Articular chondrocyte of knee joint (primary cell): ENCODE results near the gene KRTAP10-7. TPM values are rescaled to one million over a fixed set of nuclear protein-coding genes. Genes with fewer than 3 reads are reported as not detected.

Source experiments
- total RNA-seq: library from RNA; depleted of rRNA; stranded (reverse); fragments of >200 nt; gene quantifications from 2 replicates; pipeline ENCODE4 v1.2.3, GENCODE V29; 2012

KRTAP10-7 gene, protein sequence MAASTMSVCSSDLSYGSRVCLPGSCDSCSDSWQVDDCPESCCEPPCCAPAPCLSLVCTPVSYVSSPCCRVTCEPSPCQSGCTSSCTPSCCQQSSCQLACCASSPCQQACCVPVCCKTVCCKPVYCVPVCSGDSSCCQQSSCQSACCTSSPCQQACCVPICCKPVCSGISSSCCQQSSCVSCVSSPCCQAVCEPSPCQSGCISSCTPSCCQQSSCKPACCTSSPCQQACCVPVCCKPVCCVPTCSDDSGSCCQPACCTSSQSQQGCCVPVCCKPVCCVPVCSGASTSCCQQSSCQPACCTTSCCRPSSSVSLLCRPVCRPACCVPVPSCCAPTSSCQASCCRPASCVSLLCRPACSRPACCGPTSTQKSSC
- not detected in 2 replicates for total RNA-seq

GRCh38 chr21:44600118-44600978, at the start of gene KRTAP10-7:
Gene KRTAP10-7 (plus strand): TSS chr21:44600597. CDS start chr21:44600622, 25 bp downstream.

GRCh38 chr21:44551340-44551961, 48.9 kb upstream of the KRTAP10-7 start, which contains the start of gene KRTAP10-2:
Gene KRTAP10-2 (minus strand): TSS chr21:44551505. CDS start chr21:44551458, 47 bp downstream.

GRCh38 chr21:44558695-44559094, 41.7 kb upstream of the KRTAP10-7 start, which contains the start of gene KRTAP10-3:
Gene KRTAP10-3 (minus strand): TSS chr21:44558795. CDS start chr21:44558715, 80 bp downstream.

DNA sequence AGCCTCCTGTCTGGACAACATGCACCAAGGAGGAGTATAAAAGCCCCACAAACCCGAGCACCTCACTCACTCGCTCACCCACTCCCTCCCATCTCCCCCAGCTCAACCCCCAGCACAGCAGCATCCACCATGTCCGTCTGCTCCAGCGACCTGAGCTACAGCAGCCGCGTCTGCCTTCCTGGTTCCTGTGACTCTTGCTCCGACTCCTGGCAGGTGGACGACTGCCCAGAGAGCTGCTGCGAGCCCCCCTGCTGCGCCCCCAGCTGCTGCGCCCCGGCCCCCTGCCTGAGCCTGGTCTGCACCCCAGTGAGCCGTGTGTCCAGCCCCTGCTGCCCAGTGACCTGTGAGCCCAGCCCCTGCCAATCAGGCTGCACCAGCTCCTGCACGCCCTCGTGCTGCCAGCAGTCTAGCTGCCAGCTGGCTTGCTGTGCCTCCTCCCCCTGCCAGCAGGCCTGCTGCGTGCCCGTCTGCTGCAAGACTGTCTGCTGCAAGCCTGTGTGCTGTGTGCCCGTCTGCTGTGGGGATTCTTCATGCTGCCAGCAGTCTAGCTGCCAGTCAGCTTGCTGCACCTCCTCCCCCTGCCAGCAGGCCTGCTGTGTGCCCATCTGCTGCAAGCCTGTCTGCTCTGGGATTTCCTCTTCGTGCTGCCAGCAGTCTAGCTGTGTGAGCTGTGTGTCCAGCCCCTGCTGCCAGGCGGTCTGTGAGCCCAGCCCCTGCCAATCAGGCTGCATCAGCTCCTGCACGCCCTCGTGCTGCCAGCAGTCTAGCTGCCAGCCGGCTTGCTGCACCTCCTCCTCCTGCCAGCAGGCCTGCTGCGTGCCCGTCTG, 26.6 kb upstream of the KRTAP10-7 start, which contains the start of gene KRTAP10-4:
Gene KRTAP10-4 (plus strand): TSS at position 100 of the 827 bp plus-strand sequence. CDS start 30 bp downstream, at position 130.

GRCh38 chr21:44580231-44580821, 20.1 kb upstream of the KRTAP10-7 start, which contains the start of gene KRTAP10-5:
Gene KRTAP10-5 (minus strand): TSS chr21:44580604. CDS start chr21:44580578, 26 bp downstream.

DNA sequence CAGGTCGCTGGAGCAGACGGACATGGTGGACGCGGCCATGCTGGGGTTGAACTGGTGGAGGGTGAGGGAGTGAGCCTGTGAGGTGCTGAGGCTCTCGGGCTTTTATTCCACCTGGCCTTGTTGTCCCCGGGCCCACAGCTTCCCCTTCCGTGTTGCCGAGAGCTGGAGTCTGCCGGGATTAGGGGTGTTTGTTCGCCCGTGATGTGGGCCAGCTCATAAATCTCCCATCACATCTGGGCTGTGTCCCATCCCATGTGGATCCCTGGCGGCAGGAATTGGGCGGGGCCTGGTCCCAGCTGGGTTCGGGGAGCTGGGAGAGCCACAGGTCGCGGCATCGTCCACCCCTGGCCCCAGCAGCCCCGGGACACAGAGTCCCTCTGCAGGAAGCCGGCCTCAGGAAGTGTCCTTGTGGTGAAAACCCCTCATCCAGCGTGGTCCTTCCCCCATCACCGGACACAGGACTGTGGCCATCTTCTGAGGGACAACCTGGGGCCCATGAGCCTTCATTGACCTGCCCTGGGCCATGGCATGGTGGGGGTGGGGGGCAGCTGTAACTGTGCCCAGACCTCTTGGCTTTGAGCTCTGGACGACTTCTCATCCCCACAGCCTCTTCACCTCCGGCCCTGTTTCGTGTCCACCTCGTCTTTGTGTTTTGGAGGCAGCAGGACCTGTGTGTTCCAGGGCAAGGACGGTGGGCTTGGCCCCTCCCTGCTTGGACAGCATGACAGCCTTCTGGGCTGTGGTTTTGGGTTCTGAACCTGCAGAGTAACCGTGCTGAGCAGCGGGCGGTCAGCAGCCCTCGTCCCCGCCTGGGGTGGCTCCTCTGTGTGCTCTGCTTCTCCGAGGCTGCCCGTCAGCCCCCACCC, 7.7 kb upstream of the KRTAP10-7 start, which contains the start of gene KRTAP10-6:
Gene KRTAP10-6 (minus strand): TSS at position 60 of the 866 bp plus-strand sequence. CDS start 21 bp downstream, at position 39.

DNA sequence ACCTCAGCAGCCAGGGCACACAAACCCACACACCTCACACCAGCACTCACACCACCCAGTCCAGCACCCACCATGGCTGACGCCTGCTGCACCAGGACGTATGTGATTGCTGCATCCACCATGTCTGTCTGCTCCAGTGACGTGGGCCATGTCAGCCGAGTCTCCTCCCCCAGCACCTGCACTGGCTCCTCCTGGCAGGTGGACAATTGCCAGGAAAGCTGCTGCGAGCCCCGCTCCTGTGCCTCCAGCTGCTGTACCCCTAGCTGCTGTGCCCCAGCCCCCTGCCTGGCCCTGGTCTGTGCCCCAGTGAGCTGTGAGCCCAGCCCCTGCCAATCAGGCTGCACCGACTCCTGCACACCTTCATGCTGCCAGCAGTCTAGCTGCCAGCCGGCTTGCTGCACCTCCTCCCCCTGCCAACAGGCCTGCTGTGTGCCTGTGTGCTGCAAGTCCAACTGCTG, 11.7 kb downstream of the KRTAP10-7 start, which contains the start of gene KRTAP10-8:
Gene KRTAP10-8 (plus strand): TSS at position 51 of the 458 bp plus-strand sequence. CDS start 22 bp downstream, at position 73.

GRCh38 chr21:44626673-44627143, 26.3 kb downstream of the KRTAP10-7 start, which contains the start of gene KRTAP10-9:
Gene KRTAP10-9 (plus strand): TSS chr21:44627093. CDS start chr21:44627172, 79 bp downstream.

DNA sequence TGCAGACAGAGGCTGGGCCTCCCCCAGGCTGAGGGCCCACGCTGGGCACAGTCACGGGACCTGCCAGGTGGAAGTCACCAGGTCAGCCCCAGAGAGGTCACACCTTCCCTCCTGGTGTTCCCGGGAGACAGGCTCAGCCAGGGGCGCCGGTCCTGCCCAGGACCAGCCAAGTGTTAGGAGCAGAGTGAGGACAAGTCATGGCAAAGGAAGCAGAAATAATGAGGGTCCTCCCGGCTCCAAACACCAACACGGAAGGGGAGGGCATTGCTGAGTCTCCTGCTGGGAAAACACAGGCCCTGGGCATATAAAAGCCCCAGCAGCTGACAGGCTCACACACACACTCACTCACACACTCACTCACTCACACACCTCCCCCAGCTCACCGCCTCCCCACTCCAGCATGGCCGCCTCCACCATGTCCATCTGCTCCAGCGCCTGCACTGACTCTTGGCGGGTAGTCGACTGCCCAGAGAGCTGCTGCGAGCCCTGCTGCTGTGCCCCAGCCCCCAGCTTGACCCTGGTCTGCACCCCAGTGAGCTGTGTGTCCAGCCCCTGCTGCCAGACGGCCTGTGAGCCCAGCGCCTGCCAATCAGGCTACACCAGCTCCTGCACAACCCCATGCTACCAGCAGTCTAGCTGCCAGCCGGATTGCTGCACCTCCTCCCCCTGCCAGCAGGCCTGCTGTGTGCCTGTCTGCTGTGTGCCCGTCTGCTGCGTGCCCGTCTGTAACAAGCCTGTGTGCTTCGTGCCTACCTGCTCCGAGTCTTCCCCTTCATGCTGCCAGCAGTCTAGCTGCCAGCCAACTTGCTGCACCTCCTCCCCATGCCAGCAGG, 36.8 kb downstream of the KRTAP10-7 start, which contains the start of gene KRTAP10-10:
Gene KRTAP10-10 (plus strand): TSS at position 339 of the 833 bp plus-strand sequence. CDS start 62 bp downstream, at position 401.

GRCh38 chr21:44646366-44647221, 46.2 kb downstream of the KRTAP10-7 start, which contains the start of gene KRTAP10-11:
Gene KRTAP10-11 (plus strand): TSS chr21:44646414. CDS start chr21:44646459, 45 bp downstream.

Other genes starting within 250 kb of the KRTAP10-7 start
- gene TRPM2, start 247.0 kb upstream of the KRTAP10-7 start, total RNA-seq, result under 0.01 TPM in 1 of 2 replicates, not detected in the other
- gene LRRC3, start 145.1 kb upstream of the KRTAP10-7 start, total RNA-seq, result 0.22 and 0.26 TPM in 2 replicates
- not detected in 2 replicates for gene KRTAP10-1, start 60.4 kb upstream of the KRTAP10-7 start, total RNA-seq
- not detected in 2 replicates for gene KRTAP10-2, start 49.1 kb upstream of the KRTAP10-7 start, total RNA-seq
- not detected in 2 replicates for gene KRTAP10-3, start 41.8 kb upstream of the KRTAP10-7 start, total RNA-seq
- gene KRTAP10-4, start 26.9 kb upstream of the KRTAP10-7 start, total RNA-seq, result not detected in 2 replicates
- gene KRTAP10-5, start 20.0 kb upstream of the KRTAP10-7 start, total RNA-seq, result not detected in 2 replicates
- not detected in 2 replicates for gene KRTAP10-6, start 8.1 kb upstream of the KRTAP10-7 start, total RNA-seq
- not detected in 2 replicates for gene KRTAP10-8, start 11.5 kb downstream of the KRTAP10-7 start, total RNA-seq
- gene KRTAP10-9, start 26.5 kb downstream of the KRTAP10-7 start, total RNA-seq, result not detected in 2 replicates
- gene KRTAP10-10, start 36.8 kb downstream of the KRTAP10-7 start, total RNA-seq, result not detected in 2 replicates
- gene KRTAP10-11, start 45.8 kb downstream of the KRTAP10-7 start, total RNA-seq, result not detected in 2 replicates
- not detected in 2 replicates for gene KRTAP12-4, start 54.1 kb downstream of the KRTAP10-7 start, total RNA-seq
- not detected in 2 replicates for gene KRTAP12-3, start 57.3 kb downstream of the KRTAP10-7 start, total RNA-seq
- not detected in 2 replicates for gene KRTAP12-2, start 66.3 kb downstream of the KRTAP10-7 start, total RNA-seq
- not detected in 2 replicates for gene KRTAP12-1, start 81.6 kb downstream of the KRTAP10-7 start, total RNA-seq
- not detected in 2 replicates for gene KRTAP10-12, start 96.6 kb downstream of the KRTAP10-7 start, total RNA-seq
- not detected in 2 replicates for gene TSPEAR, start 111.0 kb downstream of the KRTAP10-7 start, total RNA-seq
- gene UBE2G2, start 201.2 kb downstream of the KRTAP10-7 start, total RNA-seq, result 71.1 and 86.4 TPM in 2 replicates
- 95.3 and 114 TPM in 2 replicates for gene SUMO3, start 217.5 kb downstream of the KRTAP10-7 start, total RNA-seq